ENCODE results near the gene NAGA.

NAGA gene

DNA sequence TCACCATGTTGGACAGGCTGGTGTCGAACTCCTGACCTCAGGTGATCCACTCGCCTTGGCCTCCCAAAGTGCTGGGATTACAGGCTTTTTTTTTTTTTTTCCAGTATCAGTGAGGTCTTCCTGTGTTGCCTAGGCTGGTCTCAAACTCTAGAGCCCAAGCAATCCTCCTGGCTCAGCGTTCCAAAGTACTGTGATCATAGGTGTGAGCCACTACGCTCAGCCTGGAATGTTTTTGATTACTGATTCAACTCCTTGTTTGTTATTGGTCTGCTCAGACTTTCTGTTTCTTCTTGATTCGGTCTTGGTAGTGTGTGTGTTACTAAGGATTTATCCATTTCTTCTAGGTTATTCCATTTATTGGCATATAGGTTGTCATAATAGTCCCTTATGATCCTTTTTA, 31.3 kb downstream of the NAGA start:
- no peak for DNase-seq (ENCODE audit: low spot score)

GRCh38 chr22:42035256-42035655, 35.4 kb downstream of the NAGA start:
- no peak for DNase-seq (ENCODE audit: low spot score)

- no peak for DNase-seq (ENCODE audit: low spot score)
These were observed 37.1 kb downstream of the NAGA start for GRCh38 chr22:42033263-42034181.

DNA sequence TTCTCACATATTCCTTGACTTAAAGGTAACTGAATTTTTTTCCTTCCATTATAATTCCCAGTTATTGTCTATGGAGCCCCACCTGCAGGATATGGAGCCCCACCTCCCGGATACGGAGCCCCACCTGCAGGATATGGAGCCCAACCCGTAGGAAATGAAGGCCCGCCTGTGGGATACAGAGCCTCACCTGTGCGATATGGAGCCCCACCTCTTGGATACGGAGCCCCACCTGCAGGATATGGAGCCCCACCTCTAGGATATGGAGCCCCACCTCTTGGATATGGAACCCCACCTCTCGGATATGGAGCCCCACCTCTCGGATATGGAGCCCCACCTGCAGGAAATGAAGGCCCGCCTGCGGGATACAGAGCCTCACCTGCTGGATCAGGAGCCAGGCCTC, 43.9 kb downstream of the NAGA start:
- DNase-seq (ENCODE audit: low spot score), result no peak

DNA sequence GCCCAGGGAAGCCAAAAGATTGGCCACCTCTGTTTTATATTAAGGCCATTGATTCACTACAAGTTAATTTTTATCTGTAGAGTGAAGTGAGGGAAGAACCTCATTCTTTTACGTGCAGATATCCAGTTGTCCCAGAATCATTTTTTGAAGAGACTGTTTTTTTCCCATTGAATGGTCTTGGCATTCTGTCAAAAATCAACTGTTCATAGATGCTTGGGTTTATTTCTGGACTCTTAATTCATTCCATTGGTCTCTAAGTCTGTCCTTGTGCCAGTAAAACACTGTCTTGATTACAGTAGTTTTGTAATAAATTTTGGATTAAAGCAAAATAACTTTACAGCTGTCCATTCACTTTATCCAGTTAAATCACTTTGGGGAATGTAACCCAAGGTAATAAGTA, 45.2 kb downstream of the NAGA start:
- no peak for DNase-seq (ENCODE audit: low spot score)

DNA sequence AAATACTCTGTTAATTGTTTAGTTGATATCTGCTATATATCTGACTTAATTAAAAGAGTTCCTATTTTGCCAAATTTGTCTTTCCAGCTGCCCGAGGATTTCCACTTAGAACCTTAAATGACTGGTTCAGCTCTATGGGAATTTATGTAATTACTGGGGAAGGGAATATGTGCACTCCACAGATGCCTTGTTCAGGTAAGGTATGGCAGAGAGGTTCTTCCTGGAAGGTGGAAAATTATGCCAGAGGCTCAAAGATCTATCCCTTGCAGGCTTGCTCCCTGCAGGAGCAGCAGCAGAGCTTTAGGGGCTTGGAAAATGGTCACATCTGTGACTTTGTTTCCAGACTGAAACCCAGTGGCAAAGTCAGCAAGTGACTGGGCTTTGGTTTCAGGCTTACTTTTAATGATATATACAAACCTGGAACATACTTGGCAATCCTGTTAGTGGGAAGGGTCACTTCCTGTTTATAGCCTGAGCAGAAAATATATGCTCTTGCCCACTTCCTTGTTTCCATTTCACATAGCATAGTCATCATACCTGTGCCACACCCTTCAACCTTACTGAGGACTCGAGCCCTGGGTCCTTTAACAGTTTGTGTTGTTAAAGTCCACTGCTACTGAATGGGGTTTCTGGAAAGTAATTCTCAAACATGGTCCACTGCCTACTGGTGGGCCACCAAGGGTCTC, 48.3 kb downstream of the NAGA start:
- no peak for DNase-seq (ENCODE audit: low spot score)

DNA sequence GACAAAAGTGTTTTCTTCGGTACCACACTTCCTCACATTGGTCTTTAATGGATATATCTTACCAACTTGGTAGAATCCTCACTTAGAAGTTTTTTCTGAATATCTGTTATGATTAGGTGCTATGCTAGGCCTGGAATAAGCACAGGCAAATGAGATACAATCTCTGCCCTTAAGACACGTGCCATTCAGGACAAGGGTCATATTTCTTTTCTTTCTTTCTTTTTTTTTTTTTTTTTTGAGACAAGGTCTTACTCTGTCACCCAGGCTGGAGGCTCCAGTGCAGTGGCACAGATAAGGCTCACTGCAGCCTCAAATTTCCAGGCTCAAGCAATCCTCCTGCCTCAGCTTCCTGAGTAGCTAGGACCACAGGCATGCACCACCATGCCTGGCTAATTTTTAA, 49.0 kb downstream of the NAGA start:
- no peak for DNase-seq (ENCODE audit: low spot score)

DNA sequence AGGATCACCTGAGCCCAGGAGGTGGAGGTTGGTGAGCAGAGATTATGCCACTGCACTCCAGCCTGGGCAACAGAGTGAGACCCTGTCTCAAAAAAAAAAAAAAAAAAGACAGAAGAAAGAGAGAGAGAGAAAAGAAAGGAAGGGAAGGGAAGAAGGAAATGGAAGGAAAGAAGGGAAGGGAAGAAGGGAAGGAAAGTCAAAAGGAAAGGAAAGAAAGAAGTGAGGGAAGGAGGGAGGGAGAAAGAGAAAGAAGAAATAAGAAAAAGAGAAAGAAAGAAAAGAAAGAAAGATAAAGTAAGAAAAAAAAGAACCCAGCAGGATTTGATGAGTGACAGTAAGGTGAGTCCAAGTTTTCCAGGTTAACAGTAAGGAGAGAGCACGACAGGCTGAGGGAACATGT, 52.4 kb downstream of the NAGA start:
- no peak for DNase-seq (ENCODE audit: low spot score)

DNA sequence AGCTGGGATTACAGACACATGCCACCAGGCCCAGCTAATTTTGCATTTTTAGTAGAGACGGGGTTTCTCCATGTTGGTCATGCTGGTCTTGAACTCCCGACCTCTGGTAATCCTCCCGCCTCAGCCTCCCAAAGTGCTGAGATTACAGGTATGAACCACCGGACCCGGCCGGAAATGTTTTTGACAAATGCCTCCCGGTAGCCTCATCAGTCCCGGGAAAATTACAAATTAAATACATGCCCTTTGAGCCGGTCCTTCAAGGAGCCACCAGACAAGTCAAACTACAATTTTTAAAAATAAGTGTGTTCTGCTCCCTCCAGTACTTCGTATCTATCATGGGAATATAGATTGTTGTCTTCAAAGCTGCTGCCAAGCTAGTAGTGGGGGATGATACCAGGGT, 54.5 kb downstream of the NAGA start:
- no peak for DNase-seq (ENCODE audit: low spot score)

DNA sequence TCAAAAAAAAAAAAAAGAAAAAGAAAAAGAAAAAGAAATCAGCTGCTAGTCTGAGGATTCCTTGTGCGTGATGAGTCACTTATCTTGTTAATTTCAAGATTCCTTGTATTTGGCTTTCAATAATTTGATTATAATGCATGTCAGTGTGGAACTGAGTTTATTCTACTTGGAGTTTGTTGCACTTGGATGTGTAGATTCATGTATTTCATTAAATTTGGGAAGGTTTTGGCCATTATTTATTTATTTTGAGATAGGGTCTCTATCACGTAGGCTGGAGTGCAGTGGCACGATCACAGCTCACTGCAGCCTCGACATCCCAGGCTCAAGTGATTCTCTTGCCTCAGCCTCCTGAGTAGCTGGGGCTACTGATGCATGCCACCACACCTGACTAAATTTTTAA, 57.2 kb downstream of the NAGA start:
- no peak for DNase-seq (ENCODE audit: low spot score)

DNA sequence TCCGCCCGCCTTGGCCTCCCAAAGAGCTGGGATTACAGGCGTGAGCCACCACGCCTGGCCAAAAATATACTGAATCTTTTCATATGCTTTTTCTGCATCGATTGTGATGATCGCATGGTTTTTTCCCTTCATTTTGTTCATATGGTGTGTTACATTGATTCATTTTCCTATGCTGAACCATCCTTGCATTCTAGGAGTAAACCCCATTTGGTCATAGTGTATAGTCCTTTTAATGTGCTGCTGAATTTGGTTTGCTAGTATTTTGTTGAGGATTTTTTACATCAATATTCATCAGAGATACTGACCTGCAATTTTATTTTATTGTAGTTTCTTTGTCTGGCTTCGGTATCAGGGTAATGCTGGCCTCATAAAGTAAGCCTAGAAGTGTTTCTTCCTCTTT, 59.8 kb downstream of the NAGA start:
- no peak for DNase-seq (ENCODE audit: low spot score)
